NCI-H524 treated with DMSO at 0.1 percent for 48 hours (cell line): ENCODE data around the gene EMC8.

Experiments used
- DNase-seq: peaks from one replicate; lab custom pipeline; 2025; lab: John Stamatoyannopoulos, UW

EMC8 gene

GRCh38 chr16:85730186-85730465, 69.2 kb downstream of the EMC8 start:
- DNase-seq: no peak

- no peak for DNase-seq
Measured at GRCh38 chr16:85729452-85730185, 69.7 kb downstream of the EMC8 start.

GRCh38 chr16:85728879-85729278, 70.5 kb downstream of the EMC8 start:
- DNase-seq: no peak
